ENCODE data around the gene ACOXL. TPM values are rescaled to one million over a fixed set of nuclear protein-coding genes. Genes with fewer than 3 reads are reported as not detected.

ACOXL gene
- polyA plus RNA-seq, 6 donors from 2014 or later: not detected

DNA sequence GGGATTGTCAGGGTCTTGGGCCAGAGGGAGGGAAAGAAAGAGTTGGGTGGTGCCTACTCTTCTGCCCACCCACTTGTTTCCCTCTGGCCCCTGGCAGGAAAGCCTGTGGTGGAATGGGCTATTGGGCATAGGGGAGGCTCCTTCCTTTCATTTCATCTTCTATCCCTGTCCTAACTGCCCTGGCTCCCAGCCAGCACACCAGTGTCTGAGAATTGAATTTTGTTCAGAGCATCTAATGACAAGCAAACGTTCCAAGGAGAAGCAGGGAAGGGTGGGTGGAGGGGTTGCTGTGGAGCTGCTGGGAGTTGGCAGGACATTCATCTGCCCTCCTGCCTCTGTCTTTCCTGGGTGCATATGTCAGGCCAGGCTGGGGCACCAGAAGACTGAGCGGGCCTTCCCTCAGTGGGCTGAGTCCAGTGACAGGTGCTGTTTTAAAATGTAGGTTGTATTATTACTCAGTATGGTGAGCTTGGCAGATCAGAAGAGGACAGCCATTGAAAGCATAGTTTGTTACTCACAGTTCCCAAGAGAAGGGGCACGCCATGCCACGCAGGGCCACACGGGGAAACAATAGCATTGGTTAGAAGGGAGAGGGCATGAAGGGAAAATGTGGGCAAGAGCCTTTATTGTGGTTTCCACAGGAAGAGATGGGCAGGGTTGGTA lies 171.9 kb downstream of the ACOXL start:
- DNase-seq (no peak), ATAC-seq (ENCODE audit: low read depth in 2 of 2) (no peak)
- peak overlapping the region in 1 of 6 donors; percentile 45 for H3K27ac Mint-ChIP-seq
- H3K4me3 Mint-ChIP-seq: no peak overlapping the region
- H3K27me3 Mint-ChIP-seq: peaks cover 0 to 8% (median 0%) of the 10 kb centered on the region in 3 donors
- H3K4me1 Mint-ChIP-seq: no peaks in the 10 kb centered on the region
- H3K9me3 Mint-ChIP-seq: peaks cover 0 to 2% (median 0%) of the 10 kb centered on the region in 7 donors
- H3K36me3 Mint-ChIP-seq: no peaks in the 10 kb centered on the region

DNA sequence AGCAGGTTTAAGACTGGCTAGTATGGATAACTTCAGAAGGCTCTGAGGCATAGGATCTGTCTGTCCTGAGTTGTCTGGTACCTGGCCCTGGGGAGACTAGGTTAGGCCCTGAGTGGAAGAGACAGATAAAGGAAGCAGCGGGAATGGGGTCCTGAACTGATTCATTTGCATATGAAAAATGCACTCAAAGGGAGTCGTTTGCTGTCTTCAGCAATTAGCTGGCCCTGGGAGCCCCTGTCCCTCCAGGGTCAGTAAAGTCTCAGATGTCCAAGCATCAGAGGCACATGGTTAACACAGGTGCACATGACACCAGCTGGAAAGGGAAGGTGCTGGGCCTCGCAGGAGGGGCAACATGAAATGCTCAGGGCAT lies 172.4 kb downstream of the ACOXL start:
- H3K27me3 Mint-ChIP-seq: peaks cover 0 to 8% (median 0%) of the 10 kb centered on the region in 3 donors

DNA sequence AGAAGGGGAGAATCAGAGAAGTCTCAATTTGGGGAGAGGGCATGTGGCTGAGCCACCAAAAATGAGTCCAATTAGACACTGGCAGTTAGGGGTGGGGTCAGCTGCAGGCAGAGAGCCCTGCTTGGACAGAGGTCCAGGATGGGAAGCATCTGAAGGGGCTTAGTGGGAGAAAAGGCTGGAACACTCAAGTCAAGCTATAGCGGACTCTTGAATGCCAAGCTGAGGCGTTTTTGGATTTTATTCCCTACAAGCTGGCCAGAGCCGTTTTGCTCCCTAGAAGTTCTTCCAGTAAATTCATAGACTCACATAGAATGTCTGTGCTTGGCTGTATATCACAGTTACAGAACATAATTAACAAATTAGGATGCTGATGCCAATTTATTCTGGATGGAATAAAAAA lies 172.8 kb downstream of the ACOXL start:
- Mint-ChIP-seq H3K9me3 (peaks cover 0 to 5% (median 0%) of the 10 kb centered on the region in 7 donors), H3K4me3 (no peak overlapping the region), H3K4me1 (no peaks in the 10 kb centered on the region), H3K27me3 (peaks cover 0 to 8% (median 0%) of the 10 kb centered on the region in 3 donors), H3K27ac (no peak overlapping the region), H3K36me3 (no peaks in the 10 kb centered on the region)
- DNase-seq (no peak), ATAC-seq (ENCODE audit: low read depth in 2 of 2) (no peak)

More for the DNA sequence above, 172.4 kb downstream of the ACOXL start:
- DNase-seq (no peak), ATAC-seq (ENCODE audit: low read depth in 2 of 2) (no peak)
- Mint-ChIP-seq H3K27ac (no peak overlapping the region), H3K4me1 (no peaks in the 10 kb centered on the region), H3K9me3 (peaks cover 0 to 2% (median 0%) of the 10 kb centered on the region in 7 donors), H3K4me3 (no peak overlapping the region), H3K36me3 (no peaks in the 10 kb centered on the region)

DNA sequence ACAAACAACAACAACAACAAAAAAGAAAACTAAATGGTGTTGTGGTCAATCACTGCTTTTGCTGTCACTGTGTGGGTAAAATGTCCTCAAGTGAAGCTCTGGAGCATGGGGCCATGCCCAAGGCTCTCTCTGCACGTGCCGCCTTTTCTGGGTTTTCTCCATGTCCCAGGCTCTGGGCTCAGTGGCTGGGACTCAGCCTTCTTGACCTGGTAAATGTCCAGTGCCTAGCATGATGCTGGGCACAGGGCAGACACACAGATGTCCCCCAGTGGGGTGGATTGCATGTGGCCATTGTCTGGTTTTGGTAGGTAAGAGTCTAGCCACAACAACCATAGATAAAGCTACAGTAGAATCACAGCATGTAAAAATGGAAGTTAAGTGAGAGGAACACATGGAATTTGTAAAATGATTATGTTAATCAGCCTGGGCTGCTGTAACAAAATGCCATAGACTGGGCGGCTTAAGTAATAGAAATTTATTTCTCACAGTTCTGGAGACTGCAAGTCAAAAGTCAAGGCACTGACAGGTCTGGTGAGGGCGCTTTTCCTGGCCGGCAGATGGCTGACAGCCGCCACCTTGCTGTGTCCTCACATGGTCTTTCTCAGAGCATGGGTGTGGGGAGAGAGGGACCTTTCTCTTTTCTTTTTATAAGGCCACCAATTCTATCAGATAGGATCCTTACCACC lies 174.4 kb downstream of the ACOXL start:
- H3K27me3 Mint-ChIP-seq: peaks cover 0 to 8% (median 5%) of the 10 kb centered on the region in 3 donors
- DNase-seq (no peak), ATAC-seq (ENCODE audit: low read depth in 2 of 2) (no peak)
- H3K36me3 Mint-ChIP-seq: peaks cover 6 to 7% of the 10 kb centered on the region in 2 donors
- no peaks in the 10 kb centered on the region for H3K4me1 Mint-ChIP-seq
- peak overlapping the region in 1 of 8 donors; percentile 35 for H3K4me3 Mint-ChIP-seq
- peaks cover 0 to 20% (median 8%) of the 10 kb centered on the region in 7 donors for H3K9me3 Mint-ChIP-seq
- no peak overlapping the region for H3K27ac Mint-ChIP-seq

DNA sequence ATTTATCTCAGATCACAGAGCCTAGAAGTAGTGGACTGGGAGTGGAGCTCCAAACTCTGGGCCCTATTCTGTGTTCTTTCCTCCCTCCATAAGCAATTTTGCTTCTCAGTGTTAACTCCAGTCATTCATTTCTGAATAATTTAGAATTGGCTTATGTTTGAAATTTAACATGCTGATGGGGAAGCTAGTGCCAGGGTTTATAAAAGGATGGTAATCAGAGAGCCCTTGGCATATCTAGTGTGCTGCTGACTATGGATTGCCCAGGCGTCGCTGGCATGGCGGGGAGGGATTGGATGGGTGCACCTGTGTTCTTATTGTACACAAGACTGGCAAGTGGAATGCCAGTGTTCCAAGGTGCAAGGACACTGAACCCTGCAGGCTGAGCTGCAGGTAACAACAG lies 177.1 kb downstream of the ACOXL start:
- Mint-ChIP-seq H3K4me1 (no peaks in the 10 kb centered on the region), H3K4me3 (no peak overlapping the region), H3K36me3 (peaks cover 7 to 8% of the 10 kb centered on the region in 2 donors), H3K9me3 (peaks cover 3 to 39% (median 19%) of the 10 kb centered on the region in 7 donors), H3K27ac (no peak overlapping the region), H3K27me3 (peaks cover 8 to 13% (median 12%) of the 10 kb centered on the region in 3 donors)
- ATAC-seq (ENCODE audit: low read depth in 2 of 2) (no peak), DNase-seq (no peak)

DNA sequence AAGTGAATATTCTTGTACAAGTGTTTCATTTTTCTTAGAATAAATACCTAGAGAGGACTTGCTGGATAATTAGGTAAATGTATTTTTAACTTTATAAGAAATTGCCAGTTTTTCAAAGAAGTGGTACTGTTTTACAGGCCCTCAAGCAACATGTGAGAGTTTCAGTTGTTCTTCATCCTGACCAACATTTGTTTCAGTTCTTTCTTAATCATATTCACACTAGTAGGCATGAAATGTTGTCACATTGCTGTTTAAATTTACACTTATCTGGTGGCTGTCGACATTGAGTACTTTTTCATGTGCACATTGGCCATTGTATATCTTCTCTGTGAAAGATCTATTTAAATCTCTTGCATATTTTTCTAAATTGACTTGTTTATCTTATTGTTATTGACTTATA lies 178.1 kb downstream of the ACOXL start:
- Mint-ChIP-seq H3K9me3 (peaks cover 3 to 39% (median 19%) of the 10 kb centered on the region in 7 donors), H3K4me1 (no peaks in the 10 kb centered on the region), H3K36me3 (peaks cover 7 to 8% of the 10 kb centered on the region in 2 donors), H3K27ac (no peak overlapping the region), H3K4me3 (no peak overlapping the region), H3K27me3 (peaks cover 9 to 12% (median 12%) of the 10 kb centered on the region in 3 donors)
- no peak for DNase-seq
- ATAC-seq (ENCODE audit: low read depth in 2 of 2): no peak

DNA sequence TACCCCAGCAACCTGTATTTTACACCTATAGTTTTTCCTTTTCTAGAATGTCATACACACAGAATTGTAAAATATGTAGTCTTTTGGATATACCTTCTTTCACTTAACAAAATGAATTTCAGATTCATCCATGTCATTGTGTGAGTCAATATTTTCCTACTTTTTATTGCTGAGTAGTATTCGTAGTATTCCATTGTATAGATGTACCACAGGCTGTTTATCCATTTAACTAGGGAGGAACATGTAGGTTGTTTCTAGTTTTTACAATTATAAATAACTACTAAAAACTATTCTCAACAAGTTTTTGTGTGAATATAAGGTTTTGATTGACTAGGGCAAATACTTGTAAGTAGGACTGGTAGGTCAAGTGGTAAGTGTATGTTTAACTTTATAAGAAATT lies 187.4 kb downstream of the ACOXL start:
- no peak overlapping the region for H3K4me3 Mint-ChIP-seq
- peaks cover 6 to 16% (median 8%) of the 10 kb centered on the region in 3 donors for H3K27me3 Mint-ChIP-seq
- no peak for DNase-seq
- ATAC-seq (ENCODE audit: low read depth in 2 of 2): no peak
- H3K9me3 Mint-ChIP-seq: peaks cover 0 to 20% (median 9%) of the 10 kb centered on the region in 7 donors
- H3K36me3 Mint-ChIP-seq: no peaks in the 10 kb centered on the region
- no peak overlapping the region for H3K27ac Mint-ChIP-seq
- no peaks in the 10 kb centered on the region for H3K4me1 Mint-ChIP-seq

DNA sequence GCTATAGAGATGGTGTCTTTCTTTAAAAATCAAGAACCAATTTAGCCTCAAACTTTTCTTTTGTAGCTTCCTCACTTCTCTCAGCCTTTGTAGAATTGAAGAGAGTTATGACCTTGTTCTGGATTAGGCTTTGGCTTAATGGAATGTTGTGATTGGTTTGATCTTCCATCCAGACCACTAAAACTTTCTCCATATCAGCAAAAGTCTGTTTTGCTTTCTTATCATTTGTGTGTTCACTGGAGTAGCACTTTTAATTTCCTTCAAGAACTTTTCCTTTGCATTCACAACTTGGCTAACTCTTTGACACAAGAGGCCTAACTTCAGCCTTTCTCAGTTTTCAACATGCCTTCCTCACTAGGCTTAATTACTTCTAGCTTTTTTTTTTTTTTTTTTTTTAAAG lies 193.1 kb downstream of the ACOXL start:
- peaks cover 7 to 23% (median 16%) of the 10 kb centered on the region in 7 donors for H3K9me3 Mint-ChIP-seq
- no peak overlapping the region for H3K4me3 Mint-ChIP-seq
- no peak overlapping the region for H3K27ac Mint-ChIP-seq
- H3K4me1 Mint-ChIP-seq: no peaks in the 10 kb centered on the region
- no peaks in the 10 kb centered on the region for H3K27me3 Mint-ChIP-seq
- ATAC-seq (ENCODE audit: low read depth in 2 of 2): no peak
- no peak for DNase-seq
- H3K36me3 Mint-ChIP-seq: peaks cover 0 to 8% of the 10 kb centered on the region in 2 donors

DNA sequence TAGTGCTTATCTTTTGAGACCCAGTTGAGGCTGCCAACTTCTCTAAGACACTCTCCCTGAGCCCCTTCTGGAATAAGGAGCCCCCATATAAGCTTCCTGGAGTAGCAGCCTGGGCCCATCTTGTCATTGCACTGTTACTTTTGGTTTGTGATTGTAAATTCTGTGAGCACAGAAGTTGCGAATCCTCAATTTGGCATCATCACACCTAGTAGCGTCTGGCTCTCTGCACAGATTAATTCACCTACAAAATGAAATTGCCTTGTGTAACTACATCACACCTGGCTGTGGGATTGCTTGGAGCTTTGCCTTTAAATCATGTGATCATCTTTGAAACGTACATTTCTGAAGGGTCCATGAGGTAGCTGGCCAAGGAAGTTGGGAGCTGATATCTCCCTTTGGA lies 195.2 kb downstream of the ACOXL start:
- ATAC-seq (ENCODE audit: low read depth in 2 of 2) (no peak), DNase-seq (no peak)
- H3K36me3 Mint-ChIP-seq: peaks cover 0 to 8% of the 10 kb centered on the region in 2 donors
- no peak overlapping the region for H3K27ac Mint-ChIP-seq
- H3K4me1 Mint-ChIP-seq: no peaks in the 10 kb centered on the region
- peaks cover 11 to 27% (median 23%) of the 10 kb centered on the region in 7 donors for H3K9me3 Mint-ChIP-seq
- no peaks in the 10 kb centered on the region for H3K27me3 Mint-ChIP-seq
- H3K4me3 Mint-ChIP-seq: no peak overlapping the region

DNA sequence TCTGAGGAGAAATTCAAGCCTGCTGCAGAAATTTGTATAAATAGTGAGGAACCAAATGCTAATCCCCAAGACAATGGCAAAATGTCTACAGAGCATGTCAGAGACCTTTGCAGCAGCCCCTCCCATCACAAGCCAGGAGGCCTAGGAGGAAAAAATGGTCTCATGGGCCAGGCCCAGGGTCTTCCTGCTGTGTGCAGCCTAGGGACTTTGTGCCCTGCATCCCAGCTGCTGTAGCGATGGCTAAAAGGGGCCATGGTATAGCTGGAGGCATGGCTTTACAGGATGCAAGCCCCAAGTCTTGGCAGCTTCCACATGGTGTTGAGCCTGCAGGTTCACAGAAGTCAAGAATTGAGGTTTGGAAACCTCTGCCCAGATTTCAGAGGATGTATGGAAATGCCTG lies 197.2 kb downstream of the ACOXL start:
- H3K27ac Mint-ChIP-seq: no peak overlapping the region

DNA sequence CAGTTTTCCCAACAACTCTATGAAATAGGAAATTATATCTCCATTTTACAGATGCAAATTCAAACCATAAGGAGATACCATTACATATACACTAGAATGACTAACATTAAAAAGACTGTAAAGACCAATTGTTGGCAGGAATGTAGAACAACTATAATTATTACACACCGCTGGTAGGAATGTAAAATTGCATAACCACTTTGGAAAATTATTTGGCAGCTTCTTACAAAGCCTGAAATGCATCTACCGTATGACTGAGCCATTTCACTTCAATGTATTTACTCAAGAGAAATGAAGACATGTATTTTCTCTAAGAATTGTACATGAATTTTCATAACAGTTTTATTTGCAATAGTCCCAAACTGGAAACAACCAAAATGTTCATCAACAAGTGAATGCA lies 199.3 kb downstream of the ACOXL start:
- peaks cover 11 to 26% (median 23%) of the 10 kb centered on the region in 7 donors for H3K9me3 Mint-ChIP-seq
- peaks cover 0 to 15% (median 0%) of the 10 kb centered on the region in 3 donors for H3K27me3 Mint-ChIP-seq
- peaks cover 0 to 8% of the 10 kb centered on the region in 2 donors for H3K36me3 Mint-ChIP-seq
- ATAC-seq (ENCODE audit: low read depth in 2 of 2) (no peak), DNase-seq (no peak)
- H3K27ac Mint-ChIP-seq: no peak overlapping the region
- no peak overlapping the region for H3K4me3 Mint-ChIP-seq
- H3K4me1 Mint-ChIP-seq: no peaks in the 10 kb centered on the region

More for the DNA sequence above, 197.2 kb downstream of the ACOXL start:
- Mint-ChIP-seq H3K27me3 (peaks cover 0 to 7% (median 0%) of the 10 kb centered on the region in 3 donors), H3K4me3 (peak overlapping the region in 1 of 8 donors; percentile 8), H3K4me1 (no peaks in the 10 kb centered on the region), H3K36me3 (peaks cover 0 to 8% of the 10 kb centered on the region in 2 donors), H3K9me3 (peaks cover 11 to 27% (median 23%) of the 10 kb centered on the region in 7 donors)
- DNase-seq: no peak
- no peak for ATAC-seq (ENCODE audit: low read depth in 2 of 2)

DNA sequence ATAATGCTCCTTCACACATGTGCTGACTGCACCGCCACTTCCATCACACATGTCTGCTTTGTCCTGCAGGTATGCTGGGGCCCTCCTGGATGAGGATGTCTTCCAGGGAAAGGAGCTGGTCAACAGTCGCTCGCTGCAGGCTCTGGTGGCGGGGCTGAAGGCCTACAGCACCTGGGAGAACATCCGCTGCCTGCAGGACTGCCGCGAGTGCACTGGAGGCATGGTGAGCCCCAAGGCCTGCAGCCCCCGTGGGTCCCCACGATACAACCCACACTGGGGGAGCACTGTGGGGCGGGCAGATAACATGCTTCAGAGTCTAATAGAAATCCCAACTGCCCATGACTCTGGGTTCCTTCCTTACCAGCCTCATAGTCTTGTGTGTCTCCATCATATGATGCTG lies 201.0 kb downstream of the ACOXL start:
- ATAC-seq (ENCODE audit: low read depth in 2 of 2): no peak
- Mint-ChIP-seq H3K27me3 (peaks cover 0 to 15% (median 0%) of the 10 kb centered on the region in 3 donors), H3K4me1 (no peaks in the 10 kb centered on the region), H3K4me3 (no peak overlapping the region), H3K36me3 (peaks cover 0 to 8% of the 10 kb centered on the region in 2 donors), H3K27ac (no peak overlapping the region), H3K9me3 (peaks cover 9 to 25% (median 19%) of the 10 kb centered on the region in 7 donors)
- no peak for DNase-seq

DNA sequence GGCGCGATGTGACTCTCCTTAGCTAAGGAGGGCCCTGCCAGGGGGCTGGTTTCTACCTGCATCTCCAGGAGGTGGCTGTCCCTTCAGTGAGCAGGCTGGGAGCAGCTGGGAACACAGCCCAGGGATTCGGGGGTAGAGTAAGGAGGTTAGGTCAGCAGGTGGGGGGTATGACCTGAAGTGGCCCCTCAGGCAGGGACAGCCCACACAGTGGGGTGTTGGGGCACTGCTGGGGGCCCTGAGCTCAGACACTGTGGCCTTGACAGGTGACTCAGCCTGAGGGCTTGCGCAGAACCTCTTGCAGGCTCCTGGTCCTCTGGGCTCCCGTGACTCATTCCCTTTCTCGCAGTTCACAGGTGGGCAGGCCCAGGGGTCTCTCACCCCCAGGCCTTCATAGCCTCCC lies 202.6 kb downstream of the ACOXL start:
- Mint-ChIP-seq H3K4me1 (no peaks in the 10 kb centered on the region), H3K27me3 (peaks cover 0 to 15% (median 0%) of the 10 kb centered on the region in 3 donors), H3K36me3 (no peaks in the 10 kb centered on the region), H3K4me3 (peak overlapping the region in 1 of 8 donors; percentile 36), H3K27ac (no peak overlapping the region), H3K9me3 (peaks cover 3 to 14% (median 9%) of the 10 kb centered on the region in 7 donors)
- no peak for DNase-seq
- no peak for ATAC-seq (ENCODE audit: low read depth in 2 of 2)

DNA sequence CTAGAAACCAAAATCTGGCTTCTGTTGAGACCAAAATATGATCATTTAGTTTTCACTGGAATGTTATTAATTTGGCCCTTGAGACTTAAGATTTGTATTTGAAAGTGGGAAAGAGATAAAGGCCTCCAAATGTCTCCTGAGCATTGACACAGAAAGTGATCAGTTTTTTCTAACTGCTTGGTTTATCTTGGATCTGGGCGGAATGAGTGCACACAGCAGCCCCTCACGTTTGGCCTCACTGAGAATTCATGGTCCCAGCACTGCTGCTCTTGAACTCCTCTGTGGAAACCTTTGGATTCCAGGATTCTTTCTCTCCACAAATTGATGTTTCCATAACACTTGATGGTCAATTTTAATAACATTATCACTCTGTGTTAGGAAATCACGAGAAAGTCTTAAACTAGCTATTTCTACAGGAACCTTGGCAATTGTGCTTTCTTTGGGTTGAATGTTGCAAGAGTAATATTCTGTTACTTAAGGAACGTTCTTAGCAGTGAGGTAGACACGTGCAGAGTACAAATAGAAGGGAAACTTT lies 208.1 kb downstream of the ACOXL start:
- Mint-ChIP-seq H3K4me3 (no peak overlapping the region), H3K27ac (no peak overlapping the region), H3K4me1 (peaks cover 0 to 5% (median 3%) of the 10 kb centered on the region in 3 donors), H3K36me3 (no peaks in the 10 kb centered on the region), H3K27me3 (no peaks in the 10 kb centered on the region), H3K9me3 (no peaks in the 10 kb centered on the region)
- DNase-seq (no peak), ATAC-seq (ENCODE audit: low read depth in 2 of 2) (no peak)
